CD14-positive monocyte (primary cell): Measurements from ENCODE around the gene NRDE2. TPM values are rescaled to one million over a fixed set of nuclear protein-coding genes. Genes with fewer than 3 reads are reported as not detected.
A peak's percentile ranks its signal among the peaks of the same experiment; 100 is the strongest.

Source experiments
- DNase-seq, 3 donors: peaks; one replicate each; pipeline ENCODE4 v3.0.0-alpha.2; 2011 to 2022
- H2AFZ ChIP-seq: 2 replicates; pipeline ENCODE4 v1.6.0; 2012; ENCODE audit warnings: mild to moderate bottlenecking, low read depth, low read length, inconsistent platforms; ENCODE audit not compliant: insufficient read depth, poor library complexity, severe bottlenecking
- H3K27ac ChIP-seq, 2 donors: 1 replicate in 1 of 2; 2 replicates in 1 of 2; pipeline ENCODE4 v1.5.1; 2012 to 2013; ENCODE audit warnings: low read length in 2 of 2, control low read depth in 1 of 2, inconsistent platforms in 1 of 2, low read depth in 1 of 2, mild to moderate bottlenecking in 1 of 2
- H3K27me3 ChIP-seq, 2 donors: one replicate each; pipeline versions ENCODE4 v1.6.0 to v1.6.1; 2011 to 2013; ENCODE audit warnings: low read length in 2 of 2; ENCODE audit not compliant: control insufficient read depth in 2 of 2, insufficient read depth in 2 of 2
- H3K36me3 ChIP-seq, 2 donors: replicated peaks in 1 of 2; 1 replicate in 1 of 2; 2 replicates in 1 of 2; pipeline versions ENCODE4 v1.5.1 to v1.6.1; 2012 to 2013; ENCODE audit warnings: low read length in 2 of 2, control low read depth in 1 of 2, inconsistent platforms in 1 of 2, mild to moderate bottlenecking in 1 of 2; ENCODE audit not compliant: insufficient read depth in 2 of 2, control insufficient read depth in 1 of 2
- H3K4me1 ChIP-seq, 2 donors: 1 replicate in 1 of 2; 2 replicates in 1 of 2; pipeline versions ENCODE4 v1.5.1 to v1.6.1; 2012 to 2013; ENCODE audit warnings: low read length in 2 of 2, control low read depth in 1 of 2, inconsistent platforms in 1 of 2, mild to moderate bottlenecking in 1 of 2, moderate library complexity in 1 of 2; ENCODE audit not compliant: insufficient read depth in 2 of 2, control insufficient read depth in 1 of 2
- H3K4me2 ChIP-seq: replicated peaks from 2 replicates; pipeline ENCODE3; 2012; ENCODE audit warnings: low read length, moderate library complexity, mild to moderate bottlenecking; ENCODE audit not compliant: poor library complexity, severe bottlenecking; ENCODE audit errors: extremely low read depth
- H3K4me3 ChIP-seq, 3 experiments: fragments of 200-600 bp in 1 of 3; sonication (generic) in 1 of 3; replicated peaks in 1 of 3; 1 replicate in 2 of 3; 2 replicates in 1 of 3; pipeline ENCODE4 v1.5.1; 2011 to 2013; ENCODE audit warnings: low read length in 3 of 3, mild to moderate bottlenecking in 3 of 3, control low read depth in 2 of 3, low read depth in 2 of 3, inconsistent platforms in 1 of 3, moderate library complexity in 1 of 3
- H3K79me2 ChIP-seq: 2 replicates; pipeline ENCODE4 v1.6.0; 2012; ENCODE audit warnings: mild to moderate bottlenecking, control low read depth, inconsistent platforms, low read length, moderate library complexity; ENCODE audit not compliant: insufficient read depth
- H3K9ac ChIP-seq: 2 replicates; pipeline ENCODE4 v1.6.0; 2017; ENCODE audit warnings: low read length, mild to moderate bottlenecking; ENCODE audit not compliant: insufficient read depth, poor library complexity, severe bottlenecking
- H3K9me3 ChIP-seq, 2 donors: replicated peaks in 1 of 2; 1 replicate in 1 of 2; 2 replicates in 1 of 2; pipeline versions ENCODE4 v1.5.1 to v1.6.1; 2012 to 2013; ENCODE audit warnings: low read length in 2 of 2, control low read depth in 1 of 2; ENCODE audit not compliant: control insufficient read depth in 1 of 2, insufficient read depth in 1 of 2
- H4K20me1 ChIP-seq: 2 replicates; pipeline ENCODE4 v1.6.0; 2012; ENCODE audit warnings: mild to moderate bottlenecking, low read length, control low read depth, moderate library complexity; ENCODE audit not compliant: insufficient read depth
- H3K27ac Mint-ChIP-seq, 7 donors: one replicate each; pipeline ENCODE4 v1.8.0; 2020; ENCODE audit warnings: mild to moderate bottlenecking in 7 of 7, mixed read lengths in 7 of 7, moderate library complexity in 6 of 7, inconsistent platforms in 2 of 7
- H3K27me3 Mint-ChIP-seq, 3 donors: one replicate each; pipeline ENCODE4 v1.8.0; 2021 to 2022; ENCODE audit warnings: low read depth in 3 of 3, mild to moderate bottlenecking in 3 of 3, mixed read lengths in 3 of 3, moderate library complexity in 3 of 3, inconsistent platforms in 1 of 3
- H3K36me3 Mint-ChIP-seq, 2 donors: one replicate each; pipeline ENCODE4 v1.8.0; 2020; ENCODE audit warnings: mixed read lengths in 2 of 2, inconsistent platforms in 1 of 2, mild to moderate bottlenecking in 1 of 2
- H3K4me1 Mint-ChIP-seq: one replicate; pipeline ENCODE4 v1.8.0; 2020; ENCODE audit warnings: mild to moderate bottlenecking, mixed read lengths
- H3K4me3 Mint-ChIP-seq, 2 donors: one replicate each; pipeline ENCODE4 v1.8.0; 2020; ENCODE audit warnings: mild to moderate bottlenecking in 2 of 2, mixed read lengths in 2 of 2, moderate library complexity in 1 of 2
- H3K9me3 Mint-ChIP-seq, 7 donors: one replicate each; pipeline ENCODE4 v1.8.0; 2020 to 2022; ENCODE audit warnings: mixed read lengths in 7 of 7, mild to moderate bottlenecking in 6 of 7, moderate library complexity in 6 of 7, inconsistent platforms in 2 of 7
- CTCF ChIP-seq: fragments of 200-600 bp; IDR thresholded peaks from one replicate; pipeline ENCODE4 v1.8.0; 2022; ENCODE audit warnings: antibody characterized with exemption, mild to moderate bottlenecking
- WGBS: methylation state at CpG from one replicate; pipeline ENCODE4 v1.1.5; 2013; ENCODE audit warnings: missing lambda C conversion rate; ENCODE audit not compliant: insufficient coverage; 5-methylcytosine and 5-hydroxymethylcytosine counted together
- intact Hi-C, 2 donors: fragments of 100-400 bp; cut with micrococcal nuclease; formaldehyde crosslinking; loops; one replicate each; pipeline versions ENCODE4 v1.15.0 to v1.15.1; 2023
- polyA plus RNA-seq, 3 donors: library from polyadenylated mRNA; depleted of rRNA in 1 of 3; unstranded in 2 of 3; stranded (reverse) in 1 of 3; fragments of 300-500 nt in 2 of 3; fragments of >200 nt in 1 of 3; fragmentation: Illumina TruSeq in 2 of 3; gene quantifications; 1 replicate in 2 of 3; 2 replicates in 1 of 3; pipeline ENCODE4 v1.2.3, GENCODE V29; 2012 to 2021

NRDE2 gene
- polyA plus RNA-seq, 3 donors, result 4.7 to 7.4 (median 6.7) TPM

GRCh38 chr14:90348270-90348669, 16.5 kb upstream of the NRDE2 start:
- H3K79me2 ChIP-seq, result no peaks in the 10 kb centered on the region
- no peak overlapping the region for H3K9ac ChIP-seq
- Mint-ChIP-seq H3K9me3 (peaks cover 0 to 2% (median 0%) of the 10 kb centered on the region in 7 donors), H3K4me3 (no peak overlapping the region), H3K27ac (no peak overlapping the region), H3K4me1 (peaks cover 3% of the 10 kb centered on the region), H3K36me3 (no peaks in the 10 kb centered on the region), H3K27me3 (peaks cover 4 to 10% (median 5%) of the 10 kb centered on the region in 3 donors)
- no peak overlapping the region for H3K4me3 ChIP-seq
- H4K20me1 ChIP-seq, result no peaks in the 10 kb centered on the region
- intact Hi-C loops, result no loop called here
- H3K9me3 ChIP-seq, result no peaks in the 10 kb centered on the region
- no peak overlapping the region for H2AFZ ChIP-seq
- no CpG with 5 or more reads among the region's 2 CpGs for WGBS
- H3K36me3 ChIP-seq, result no peaks in the 10 kb centered on the region
- no peak for DNase-seq
- peaks cover 0 to 5% of the 10 kb centered on the region in 2 donors for H3K27me3 ChIP-seq
- no peaks in the 10 kb centered on the region for H3K4me1 ChIP-seq
- TF ChIP-seq CTCF, result no peak
- H3K4me2 ChIP-seq, result no peak overlapping the region
- H3K27ac ChIP-seq, result no peak overlapping the region

- intact Hi-C loops, result no loop called here
- H3K36me3 ChIP-seq, result no peaks in the 10 kb centered on the region
Observed at GRCh38 chr14:90345239-90345557, 13.5 kb upstream of the NRDE2 start.

More at GRCh38 chr14:90345239-90345557, 13.5 kb upstream of the NRDE2 start:
- H3K27me3 ChIP-seq, result peaks cover 0 to 5% of the 10 kb centered on the region in 2 donors
- no peaks in the 10 kb centered on the region for H3K9me3 ChIP-seq
- H3K4me2 ChIP-seq, result no peak overlapping the region
- H2AFZ ChIP-seq, result no peak overlapping the region
- peak in 1 of 3 donors; percentile 28 for DNase-seq
- Mint-ChIP-seq H3K36me3 (no peaks in the 10 kb centered on the region), H3K27ac (no peak overlapping the region), H3K4me3 (no peak overlapping the region), H3K27me3 (peaks cover 3 to 6% (median 5%) of the 10 kb centered on the region in 3 donors), H3K4me1 (peaks cover 3% of the 10 kb centered on the region), H3K9me3 (peaks cover 0 to 2% (median 0%) of the 10 kb centered on the region in 7 donors)
- H3K27ac ChIP-seq, result no peak overlapping the region
- no peaks in the 10 kb centered on the region for H3K79me2 ChIP-seq
- no peak for TF ChIP-seq CTCF
- no peak overlapping the region for H3K4me3 ChIP-seq
- H3K9ac ChIP-seq, result no peak overlapping the region
- no peaks in the 10 kb centered on the region for H3K4me1 ChIP-seq
- no peaks in the 10 kb centered on the region for H4K20me1 ChIP-seq
